PC-9 (cell line): ENCODE data around the gene DLGAP1. TPM values are rescaled to one million over a fixed set of nuclear protein-coding genes. Genes with fewer than 3 reads are reported as not detected.

ENCODE experiments used
- BruUV-seq: library from RNA; stranded (reverse); fragments of 400-500 nt; replicated peaks from 2 replicates; lab custom pipeline; 2021; lab: Mats Ljungman, UMichigan
- CTCF ChIA-PET: fragments of 300-600 bp; sonication (Branson Sonifier 250); formaldehyde crosslinking; loops from one replicate; lab custom pipeline; 2022; ENCODE audit warnings: antibody characterized with exemption; lab: Charles Lee
- POLR2A ChIA-PET: fragments of 300-600 bp; sonication (Branson Sonifier 250); formaldehyde crosslinking; loops from one replicate; lab custom pipeline; 2022; ENCODE audit warnings: antibody characterized with exemption; ENCODE audit not compliant: unreplicated experiment; lab: Charles Lee
- DNase-seq, 2 experiments: peaks; one replicate each; pipeline versions ENCODE4 v3.0.0 to v3.0.0-alpha.2; 2015 to 2022; ENCODE audit warnings: mixed read lengths in 1 of 2
- H2AFZ ChIP-seq: fragments of 200-600 bp; sonication (generic); 2 replicates; pipeline ENCODE4 v1.8.1; 2017; ENCODE audit warnings: antibody characterized with exemption
- H3F3A ChIP-seq: fragments of 200-600 bp; sonication (generic); 2 replicates; pipeline ENCODE4 v1.8.1; 2017; ENCODE audit warnings: antibody characterized with exemption, mild to moderate bottlenecking, low read depth; ENCODE audit not compliant: insufficient read depth
- H3K27ac ChIP-seq: fragments of 200-600 bp; sonication (generic); 2 replicates; pipeline ENCODE4 v1.6.1; 2016; ENCODE audit warnings: mixed run types
- H3K27me3 ChIP-seq: fragments of 200-600 bp; sonication (generic); 2 replicates; pipeline ENCODE4 v1.6.1; 2016; ENCODE audit warnings: low read depth, mixed run types; ENCODE audit not compliant: insufficient read depth
- H3K36me3 ChIP-seq: fragments of 200-600 bp; sonication (generic); 2 replicates; pipeline ENCODE4 v1.6.1; 2016; ENCODE audit warnings: low read depth, mixed run types
- H3K4me1 ChIP-seq: fragments of 200-600 bp; sonication (generic); replicated peaks from 2 replicates; pipeline ENCODE4 v1.6.1; 2016; ENCODE audit warnings: mixed run types; ENCODE audit not compliant: insufficient read depth
- H3K4me2 ChIP-seq: fragments of 200-600 bp; sonication (generic); 2 replicates; pipeline ENCODE4 v1.6.1; 2017; ENCODE audit warnings: mixed run types
- H3K4me3 ChIP-seq: fragments of 200-600 bp; sonication (generic); 2 replicates; pipeline ENCODE4 v1.6.1; 2016; ENCODE audit warnings: mixed run types
- H3K79me2 ChIP-seq: fragments of 200-600 bp; sonication (generic); 2 replicates; pipeline ENCODE4 v1.6.1; 2017; ENCODE audit warnings: low read depth, mixed run types
- H3K9me2 ChIP-seq: fragments of 200-600 bp; sonication (generic); 2 replicates; pipeline ENCODE4 v1.8.1; 2017; ENCODE audit warnings: mild to moderate bottlenecking; ENCODE audit not compliant: insufficient read depth
- H3K9me3 ChIP-seq: fragments of 200-600 bp; sonication (generic); 2 replicates; pipeline ENCODE4 v1.8.1; 2016; ENCODE audit warnings: low read depth; ENCODE audit not compliant: insufficient read depth
- H4K20me1 ChIP-seq: fragments of 200-600 bp; sonication (generic); 2 replicates; pipeline ENCODE4 v1.8.1; 2017; ENCODE audit not compliant: insufficient read depth
- CTCF ChIP-seq: fragments of 200-600 bp; sonication (generic); conservative IDR thresholded peaks from 2 replicates; pipeline ENCODE4 v1.6.1; 2017; ENCODE audit warnings: mixed run types, antibody characterized with exemption, mild to moderate bottlenecking, moderate library complexity
- EZH2 ChIP-seq: fragments of 200-600 bp; sonication (generic); IDR thresholded peaks from 2 replicates; pipeline ENCODE4 v1.8.0; 2017; ENCODE audit warnings: antibody characterized with exemption, low read depth
- intact Hi-C: fragments of 100-400 bp; cut with micrococcal nuclease; formaldehyde crosslinking; loops from one replicate; pipeline ENCODE4 v1.10.0; 2022; ENCODE audit not compliant: unreplicated experiment
- total RNA-seq: library from RNA; stranded (reverse); gene quantifications from 2 replicates; pipeline ENCODE4 v1.2.3, GENCODE V29; 2021

DLGAP1 gene
- total RNA-seq, 1 experiment from 2014 or later: not detected

- Histone ChIP-seq H3K9me2 (no peaks in the 10 kb centered on the region), H3F3A (no peaks in the 10 kb centered on the region), H3K27me3 (peaks cover 55% of the 10 kb centered on the region), H2AFZ (no peak overlapping the region), H3K36me3 (no peaks in the 10 kb centered on the region), H3K79me2 (no peaks in the 10 kb centered on the region), H4K20me1 (no peaks in the 10 kb centered on the region), H3K4me1 (no peaks in the 10 kb centered on the region), H3K4me3 (no peak overlapping the region), H3K27ac (no peak overlapping the region), H3K4me2 (no peak overlapping the region), H3K9me3 (no peaks in the 10 kb centered on the region)
- POLR2A ChIA-PET: no interaction called here
- CTCF ChIA-PET: interaction anchor here (0.7 kb wide), 1 partner anchor 45 kb away, joined by 12 read pairs; no protein-coding TSS in a partner anchor
- TF ChIP-seq CTCF (no peak), EZH2 (no peak)
- BruUV-seq: no TSS peak
- DNase-seq: no peak
- intact Hi-C loops: no loop called here
Measured at GRCh38 chr18:4248686-4249085, 206.4 kb downstream of the DLGAP1 start.

- H3K79me2 ChIP-seq: no peaks in the 10 kb centered on the region
- no peaks in the 10 kb centered on the region for H3K36me3 ChIP-seq
- no peak overlapping the region for H3K4me3 ChIP-seq
- no peaks in the 10 kb centered on the region for H3K9me2 ChIP-seq
- H3K27me3 ChIP-seq: peaks cover 68% of the 10 kb centered on the region
- CTCF ChIA-PET: no interaction called here
- no peaks in the 10 kb centered on the region for H3K4me1 ChIP-seq
- H3K27ac ChIP-seq: no peak overlapping the region
- intact Hi-C loops: no loop called here
- H4K20me1 ChIP-seq: no peaks in the 10 kb centered on the region
- no peaks in the 10 kb centered on the region for H3F3A ChIP-seq
- DNase-seq: no peak
- no peak overlapping the region for H3K4me2 ChIP-seq
- no peak overlapping the region for H2AFZ ChIP-seq
- POLR2A ChIA-PET: interaction anchor here (0.8 kb wide), 1 partner anchor 236 kb away, joined by 5 read pairs; no protein-coding TSS in a partner anchor
- H3K9me3 ChIP-seq: no peaks in the 10 kb centered on the region
- BruUV-seq: no TSS peak
- no peak for TF ChIP-seq CTCF
Measured at GRCh38 chr18:4246374-4246773, 208.7 kb downstream of the DLGAP1 start.

- no TSS peak for BruUV-seq
- POLR2A ChIA-PET: no interaction called here
- DNase-seq: no peak
- Histone ChIP-seq H3K9me3 (no peaks in the 10 kb centered on the region), H3K79me2 (no peaks in the 10 kb centered on the region), H3K4me3 (no peak overlapping the region), H2AFZ (no peak overlapping the region), H4K20me1 (no peaks in the 10 kb centered on the region), H3K27me3 (peaks cover 68% of the 10 kb centered on the region), H3F3A (no peaks in the 10 kb centered on the region), H3K4me1 (no peaks in the 10 kb centered on the region), H3K9me2 (no peaks in the 10 kb centered on the region), H3K36me3 (no peaks in the 10 kb centered on the region), H3K27ac (no peak overlapping the region), H3K4me2 (no peak overlapping the region)
- CTCF ChIA-PET: no interaction called here
- intact Hi-C loops: no loop called here
- TF ChIP-seq EZH2: no peak
- no peak for TF ChIP-seq CTCF
Measured at GRCh38 chr18:4245456-4245855, 209.7 kb downstream of the DLGAP1 start.
